NK-92 treated with Interleukin-12 subunit alpha and Interleukin-12 subunit beta, amount 100 ng/mL, for 24 hours (cell line): Measurements from ENCODE around the gene RELT.

Source experiments
- DNase-seq: peaks from one replicate; lab custom pipeline; 2025; lab: John Stamatoyannopoulos, UW

Gene RELT

GRCh38 chr11:73392108-73393010, 16.2 kb downstream of the RELT start:
- DNase-seq = no peak

- no peak for DNase-seq
Observed at GRCh38 chr11:73393011-73393380, 16.8 kb downstream of the RELT start.

- DNase-seq = no peak
Observed at GRCh38 chr11:73393479-73394415, 17.5 kb downstream of the RELT start.

- DNase-seq = no peak
Observed at GRCh38 chr11:73394416-73395296, 18.5 kb downstream of the RELT start.

- no peak for DNase-seq
Observed at GRCh38 chr11:73395297-73396208, 19.4 kb downstream of the RELT start.

- no peak for DNase-seq
Observed at GRCh38 chr11:73396251-73396930, 20.2 kb downstream of the RELT start.

- no peak for DNase-seq
Observed at GRCh38 chr11:73396985-73397384, 20.8 kb downstream of the RELT start.

GRCh38 chr11:73397468-73398131, 21.4 kb downstream of the RELT start:
- DNase-seq = no peak

- DNase-seq = no peak
Observed at GRCh38 chr11:73398132-73398526, 21.9 kb downstream of the RELT start.

GRCh38 chr11:73398721-73399120, 22.5 kb downstream of the RELT start:
- no peak for DNase-seq

- DNase-seq = no peak
Observed at GRCh38 chr11:73399159-73399590, 23.0 kb downstream of the RELT start.

- no peak for DNase-seq
Observed at GRCh38 chr11:73399636-73400035, 23.4 kb downstream of the RELT start.

- DNase-seq = no peak
Observed at GRCh38 chr11:73400293-73400692, 24.1 kb downstream of the RELT start.

- no peak for DNase-seq
Observed at GRCh38 chr11:73401217-73401923, 25.2 kb downstream of the RELT start.

- no peak for DNase-seq
Observed at GRCh38 chr11:73401924-73402833, 26.0 kb downstream of the RELT start.

- no peak for DNase-seq
Observed at GRCh38 chr11:73402834-73403185, 26.6 kb downstream of the RELT start.

GRCh38 chr11:73403541-73403940, 27.3 kb downstream of the RELT start:
- no peak for DNase-seq

- no peak for DNase-seq
Observed at GRCh38 chr11:73404048-73404447, 27.8 kb downstream of the RELT start.
